ENCODE measurements around the gene AQP6. TPM values are rescaled to one million over a fixed set of nuclear protein-coding genes. Genes with fewer than 3 reads are reported as not detected.
"Not testable (repeated sequence)": the region's sequence is repeated elsewhere in the genome, so short reads cannot be mapped to it uniquely, and the experiment has no call there.

The AQP6 gene
- total RNA-seq, 1 donor from 2014 or later, result not detected

DNA sequence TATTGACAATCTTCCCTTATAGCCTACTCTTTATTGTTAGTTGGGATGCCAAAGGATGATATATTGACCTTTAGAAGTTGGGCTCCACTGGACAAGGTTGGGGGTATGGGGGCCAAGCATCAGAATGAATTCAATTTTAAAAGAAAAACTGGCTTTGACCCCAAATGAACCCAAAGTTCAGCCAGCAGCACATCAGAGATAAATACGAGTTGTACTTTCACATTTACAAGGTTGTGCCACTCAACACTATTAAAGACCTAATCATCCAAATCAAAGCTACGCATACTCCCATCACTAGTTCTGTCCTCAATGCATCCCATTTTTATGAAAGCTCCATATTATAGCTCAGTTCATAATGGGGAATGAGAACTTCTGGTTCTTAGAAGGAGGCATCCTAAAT lies 16.7 kb downstream of the AQP6 start:
- DNase-seq (ENCODE audit: low spot score), result not testable (repeated sequence)

DNA sequence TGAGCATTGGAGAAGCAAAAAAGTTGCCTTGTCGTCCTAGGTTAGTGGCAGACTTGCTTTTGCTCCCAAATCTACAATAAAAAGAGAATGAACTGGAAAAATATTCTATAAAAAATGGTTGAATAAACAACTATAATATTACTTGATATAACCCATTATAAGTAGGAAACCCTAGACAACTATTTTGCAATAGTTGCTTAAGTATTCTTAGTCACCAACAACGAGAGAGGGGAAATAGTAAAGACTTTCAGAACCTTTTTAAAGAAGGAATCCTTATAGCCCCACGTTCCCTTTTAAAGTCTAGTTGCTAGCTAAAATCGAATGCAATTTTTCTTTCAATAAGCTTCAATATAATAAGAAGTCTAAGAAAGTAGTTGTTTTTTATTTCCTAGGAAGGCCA lies 17.5 kb downstream of the AQP6 start:
- no peak for DNase-seq (ENCODE audit: low spot score)

DNA sequence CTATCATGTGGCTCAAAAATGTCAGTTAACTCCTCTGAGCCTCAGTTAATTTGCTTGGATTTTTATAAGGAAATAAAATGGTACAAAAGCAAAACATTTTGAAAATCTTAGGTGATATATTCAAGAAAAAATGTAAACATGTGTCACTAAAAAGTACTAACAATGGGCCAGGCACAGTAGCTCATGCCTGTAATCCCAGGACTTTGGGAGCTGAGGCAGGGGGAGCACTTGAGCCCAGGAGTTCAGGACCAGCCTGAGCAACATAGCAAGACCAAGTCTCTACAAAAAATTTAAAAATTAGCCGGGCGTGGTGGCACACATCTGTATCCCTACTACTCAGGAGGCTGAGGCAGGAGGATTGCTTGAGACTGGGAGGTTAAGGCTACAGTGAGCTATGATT lies 25.7 kb downstream of the AQP6 start:
- DNase-seq (ENCODE audit: low spot score), result no peak

DNA sequence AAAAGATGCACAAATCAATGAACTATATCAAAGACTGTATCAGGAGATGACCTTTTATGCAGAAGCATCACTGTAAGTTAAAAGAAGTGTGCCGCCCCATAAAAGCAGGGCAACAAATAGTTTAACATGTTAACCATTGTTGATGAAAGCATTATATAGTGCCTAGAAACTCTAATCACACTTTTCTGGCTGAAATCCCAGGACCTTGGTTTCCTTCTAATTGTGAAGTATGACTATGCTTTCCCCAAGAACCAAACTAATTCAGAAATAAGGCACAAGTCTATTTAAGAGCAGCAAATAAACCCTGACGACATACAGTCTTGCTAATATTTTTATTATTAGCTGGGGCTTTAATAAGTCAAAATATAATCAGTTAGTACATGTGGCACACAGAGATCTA lies 30.8 kb downstream of the AQP6 start:
- DNase-seq (ENCODE audit: low spot score), result no peak

DNA sequence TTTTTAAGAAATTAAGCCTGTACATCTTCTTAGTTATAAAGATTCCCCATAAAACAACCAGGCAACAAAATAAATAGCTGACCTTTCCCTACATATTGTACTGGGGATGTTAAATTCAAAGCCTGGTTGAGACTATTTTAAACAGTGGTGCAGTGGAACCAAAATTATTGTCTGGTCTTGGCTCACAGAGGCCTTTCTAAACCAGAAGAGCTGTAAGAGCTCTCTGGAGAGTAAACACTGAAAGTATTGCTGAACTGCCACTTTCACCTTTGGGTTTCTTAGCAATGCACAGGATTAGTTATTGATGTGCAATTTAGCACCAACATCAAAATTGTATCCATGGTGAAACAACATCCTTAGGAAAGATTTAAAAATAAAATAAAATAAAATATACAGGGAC lies 31.9 kb downstream of the AQP6 start:
- DNase-seq (ENCODE audit: low spot score), result no peak

DNA sequence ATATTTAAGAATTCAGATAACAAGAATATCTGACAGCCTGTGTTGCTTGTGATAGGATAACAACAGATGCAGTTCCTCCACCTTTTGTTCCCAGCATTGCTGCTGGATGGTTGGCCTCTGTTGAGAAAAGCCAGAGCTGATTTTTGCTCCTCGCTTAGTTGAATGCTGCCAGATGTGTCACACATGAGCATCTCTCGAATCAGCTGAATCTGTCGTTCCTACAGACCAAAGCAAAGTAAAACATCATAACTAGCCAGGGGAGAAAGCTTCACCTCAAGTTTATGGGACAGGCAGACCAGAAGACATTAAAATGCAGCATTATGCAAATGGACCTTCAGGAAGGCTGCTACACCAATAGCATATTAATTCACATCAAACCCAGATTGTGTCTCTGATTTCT lies 32.4 kb downstream of the AQP6 start:
- DNase-seq (ENCODE audit: low spot score), result no peak

DNA sequence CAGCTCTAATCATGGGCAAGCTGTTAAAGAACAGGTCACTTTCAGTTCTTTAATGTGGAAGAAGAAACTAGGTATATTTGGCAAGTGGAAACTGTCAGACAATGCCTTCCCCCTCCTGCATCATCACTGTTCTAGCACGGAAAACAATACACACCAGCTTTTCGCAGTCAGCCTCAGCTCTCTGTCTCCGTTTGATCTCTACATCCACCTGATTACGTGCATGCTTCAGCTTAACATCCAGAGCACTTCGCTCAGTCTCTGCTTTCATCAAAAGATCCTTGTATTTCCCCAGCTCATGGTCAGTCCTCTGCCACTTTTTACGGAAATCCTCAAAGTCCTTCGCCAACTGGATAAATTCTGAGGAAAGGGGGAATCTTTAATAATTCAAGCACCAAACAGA lies 33.5 kb downstream of the AQP6 start:
- DNase-seq (ENCODE audit: low spot score), result no peak

DNA sequence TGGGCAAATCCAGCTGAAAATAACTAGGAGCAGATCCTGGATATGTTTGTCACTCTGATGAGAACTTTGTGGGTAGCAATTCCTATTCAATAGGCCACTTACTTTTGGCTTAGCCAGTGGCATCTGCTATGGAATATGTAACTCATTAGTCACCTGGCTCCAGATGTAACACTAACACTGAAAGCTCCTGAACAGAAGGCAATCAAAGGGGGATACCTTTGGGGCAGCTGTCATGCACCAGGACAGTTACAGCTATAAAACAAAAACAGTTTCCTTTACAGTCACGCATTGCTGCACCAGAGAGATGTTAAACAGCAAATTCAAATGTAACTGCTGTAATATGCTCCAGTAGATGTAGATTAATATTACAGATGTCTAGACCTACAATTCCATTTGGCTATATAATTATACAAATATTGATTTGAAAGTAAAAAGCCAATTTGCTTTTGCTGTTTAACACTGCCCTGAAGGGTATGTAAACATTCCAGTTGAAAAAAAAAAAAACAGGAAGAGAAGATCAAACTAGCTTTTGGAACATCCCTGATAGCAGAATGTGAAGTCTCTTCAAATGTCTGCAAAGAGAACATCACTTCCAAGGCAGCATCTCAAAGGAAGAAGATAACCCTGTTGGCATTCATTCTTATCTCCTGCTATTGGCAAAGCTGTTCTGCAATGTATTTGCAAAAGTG lies 34.2 kb downstream of the AQP6 start:
- DNase-seq (ENCODE audit: low spot score), result no peak

DNA sequence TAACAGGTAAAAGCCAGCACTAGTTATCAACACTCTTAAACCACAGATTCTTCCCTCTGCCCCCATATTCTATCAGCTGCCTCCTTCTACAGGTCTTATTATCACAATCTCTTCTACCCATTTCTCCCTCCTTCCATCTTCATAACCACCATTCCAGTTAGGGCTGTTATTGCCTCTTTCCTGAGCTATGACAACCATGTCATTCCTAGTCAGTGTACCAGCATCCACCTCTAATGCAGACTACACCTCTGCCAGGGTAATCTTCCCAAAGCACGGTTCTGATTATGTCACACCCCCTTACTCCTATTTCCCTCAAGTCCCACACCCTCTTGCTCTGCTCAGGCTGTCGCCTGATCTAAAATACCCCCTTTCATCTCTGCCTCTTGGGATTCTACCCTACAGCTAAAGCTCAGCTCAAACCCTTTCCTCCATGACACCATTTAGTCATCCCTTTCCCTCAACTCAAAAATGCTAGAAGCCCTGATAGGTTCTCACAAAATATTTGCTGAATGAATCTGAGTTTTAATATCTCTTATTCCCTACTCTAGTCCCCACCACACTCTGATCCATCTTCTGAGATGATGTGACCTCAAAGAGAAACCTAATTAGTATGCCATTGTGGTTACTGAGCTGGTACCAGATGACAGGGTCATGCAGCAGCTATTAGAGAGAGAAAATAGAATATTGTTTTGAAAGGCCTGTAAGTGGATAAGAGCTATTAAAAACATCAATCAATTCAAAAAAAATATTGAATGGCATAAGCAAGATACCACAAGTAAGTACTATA lies 40.8 kb downstream of the AQP6 start:
- no peak for DNase-seq (ENCODE audit: low spot score)

DNA sequence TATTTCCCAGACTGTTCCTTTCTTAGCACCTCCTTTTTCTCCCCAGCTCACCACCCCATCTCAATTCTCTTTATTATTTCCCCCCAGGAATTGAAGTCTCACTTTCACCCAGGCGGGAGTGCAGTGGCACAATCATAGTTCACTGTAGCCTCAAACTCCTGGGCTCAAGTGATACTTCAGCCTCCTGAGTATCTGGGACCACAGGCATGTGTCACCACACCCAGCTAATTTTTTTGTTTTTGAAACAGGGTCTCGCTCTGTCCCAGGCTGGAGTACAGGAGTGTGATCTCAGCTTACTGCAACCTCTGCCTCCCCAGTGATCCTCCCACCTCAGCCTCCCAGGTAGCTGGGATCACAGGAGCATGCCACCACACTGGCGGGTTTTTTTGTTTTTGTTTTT lies 41.6 kb downstream of the AQP6 start:
- no peak for DNase-seq (ENCODE audit: low spot score)

DNA sequence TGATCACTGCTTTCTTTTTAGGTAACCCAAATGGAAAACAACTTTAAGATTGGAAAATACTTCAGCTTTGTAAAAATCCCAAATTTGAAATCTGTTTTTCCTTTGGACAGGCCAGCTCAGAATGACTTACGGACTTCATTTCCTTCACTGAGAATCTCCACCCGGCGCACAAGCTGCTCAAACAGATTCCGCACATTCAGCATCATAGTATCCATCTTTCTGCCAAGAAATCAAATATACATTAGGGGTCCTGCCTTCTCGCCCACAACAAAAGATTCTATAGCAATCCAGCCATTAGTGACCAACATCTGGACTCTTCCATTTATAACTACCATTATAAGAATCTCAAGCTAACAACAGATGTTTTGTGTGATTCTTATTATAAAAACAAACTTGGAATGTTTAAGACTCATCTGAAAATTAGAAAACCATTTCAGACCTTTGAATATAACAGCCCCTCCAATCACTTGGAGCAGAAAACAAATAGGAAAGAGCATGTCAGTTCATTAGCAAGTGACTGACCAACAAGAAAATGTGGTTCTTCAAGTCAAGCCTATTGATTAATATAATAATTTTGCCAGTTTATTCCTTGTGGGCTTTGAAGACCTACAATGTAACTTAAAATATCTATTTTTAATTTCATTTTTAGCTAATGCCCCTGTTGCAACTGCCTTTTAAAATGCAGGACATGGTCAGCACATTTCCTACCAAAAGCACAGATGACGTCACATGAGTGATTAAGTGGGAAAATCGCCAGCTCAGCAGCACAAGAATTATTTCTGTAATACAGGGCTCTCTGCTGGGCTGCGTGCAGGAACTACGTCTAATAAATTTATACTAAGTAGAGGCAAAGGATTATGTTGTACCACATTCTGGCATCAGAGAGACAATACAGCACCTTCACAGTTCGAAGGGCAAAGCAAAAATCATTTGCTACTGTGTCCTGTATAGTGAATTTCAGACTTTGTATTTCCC lies 44.0 kb downstream of the AQP6 start:
- peak; percentile 65 for DNase-seq (ENCODE audit: low spot score)

DNA sequence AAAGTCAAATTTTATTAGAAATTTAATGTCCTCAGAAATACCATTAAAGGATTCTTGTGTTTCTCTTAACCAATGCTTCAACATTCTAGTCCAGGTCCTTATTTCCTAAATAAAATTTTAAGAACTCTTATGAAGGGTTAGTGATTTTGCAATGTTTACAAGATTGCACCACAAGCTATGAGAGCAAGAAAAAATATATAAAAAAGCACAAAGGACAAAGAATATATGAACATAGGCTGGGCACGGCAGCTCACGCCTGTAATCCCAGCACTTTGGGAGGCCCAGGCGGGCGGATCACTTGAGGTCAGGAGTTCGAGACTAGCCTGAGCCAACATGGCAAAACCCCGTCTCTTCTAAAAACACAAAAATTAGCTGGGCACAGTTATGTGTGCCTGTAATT lies 44.9 kb downstream of the AQP6 start:
- DNase-seq (ENCODE audit: low spot score), result no peak

DNA sequence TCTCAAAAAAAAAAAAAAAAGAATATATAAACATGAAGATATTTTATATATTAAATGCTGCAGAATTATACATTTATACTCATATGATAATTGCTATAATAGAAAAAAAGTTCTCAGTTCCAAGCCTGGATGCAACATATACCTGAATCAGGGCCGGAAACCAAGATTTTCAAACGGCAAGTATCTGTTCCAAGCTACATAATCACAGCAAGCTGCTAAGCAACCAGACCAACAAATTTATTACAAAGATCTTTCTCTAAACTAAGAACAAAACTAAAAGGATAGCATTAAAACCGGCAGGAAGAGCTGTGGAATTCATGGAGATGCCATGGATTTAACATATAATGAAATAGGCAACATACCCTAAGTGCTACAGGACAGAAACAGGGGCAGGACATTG lies 45.4 kb downstream of the AQP6 start:
- no peak for DNase-seq (ENCODE audit: low spot score)

DNA sequence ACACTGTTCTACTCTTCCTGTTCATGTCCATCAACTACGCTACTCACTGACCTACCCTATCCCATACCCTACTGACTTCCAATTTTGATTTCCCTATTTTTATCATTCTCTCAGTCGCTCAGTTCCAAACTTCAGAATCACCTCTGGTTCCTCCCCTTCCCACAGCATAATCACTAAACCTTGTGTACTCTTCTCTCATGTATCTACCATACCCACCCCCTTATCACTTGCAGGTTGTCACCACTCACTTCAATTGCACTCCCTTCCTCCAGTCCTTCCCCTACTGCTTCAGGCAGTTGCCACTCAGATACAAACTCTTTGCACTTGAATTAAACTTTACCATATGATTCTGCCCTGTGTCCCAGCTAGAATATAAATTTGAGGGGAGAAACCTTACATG lies 46.2 kb downstream of the AQP6 start:
- DNase-seq (ENCODE audit: low spot score), result no peak

DNA sequence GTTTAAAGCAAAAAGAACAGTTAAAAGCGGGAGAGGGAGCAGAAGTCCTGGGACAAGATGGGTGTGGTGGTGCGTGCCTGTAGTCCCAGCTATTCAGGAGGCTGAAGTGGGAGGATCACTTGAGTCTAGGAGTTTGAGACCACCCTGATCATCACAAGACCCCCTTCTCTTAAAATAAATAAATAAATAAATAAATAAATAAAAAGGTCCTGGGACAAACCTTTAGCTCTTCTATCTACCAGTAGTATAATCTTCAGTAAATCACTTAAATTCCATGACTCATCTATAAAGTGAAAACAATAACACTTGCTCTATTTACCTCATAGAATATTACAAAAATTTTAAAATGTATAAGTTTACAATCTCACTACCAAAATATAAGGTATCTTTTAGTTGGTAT lies 46.8 kb downstream of the AQP6 start:
- no peak for DNase-seq (ENCODE audit: low spot score)

DNA sequence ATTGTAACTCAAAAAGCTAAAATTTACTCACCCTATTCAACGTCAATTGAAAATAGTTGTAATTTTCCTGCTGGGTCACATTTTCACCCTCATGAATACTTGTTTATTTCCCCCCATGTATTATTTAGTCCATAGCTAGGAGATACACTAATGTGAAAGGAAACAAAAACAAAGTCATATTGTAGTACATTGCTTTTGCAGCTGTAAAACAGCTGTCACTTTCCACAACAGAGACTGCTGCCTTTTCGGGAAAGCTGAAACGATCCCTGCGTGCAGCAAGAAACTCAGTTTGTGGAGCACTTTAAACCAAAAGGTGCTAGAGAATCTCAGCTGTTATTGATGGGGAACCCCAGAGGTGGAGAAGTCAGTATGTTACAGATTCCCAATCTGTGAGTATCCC lies 48.3 kb downstream of the AQP6 start:
- no peak for DNase-seq (ENCODE audit: low spot score)

DNA sequence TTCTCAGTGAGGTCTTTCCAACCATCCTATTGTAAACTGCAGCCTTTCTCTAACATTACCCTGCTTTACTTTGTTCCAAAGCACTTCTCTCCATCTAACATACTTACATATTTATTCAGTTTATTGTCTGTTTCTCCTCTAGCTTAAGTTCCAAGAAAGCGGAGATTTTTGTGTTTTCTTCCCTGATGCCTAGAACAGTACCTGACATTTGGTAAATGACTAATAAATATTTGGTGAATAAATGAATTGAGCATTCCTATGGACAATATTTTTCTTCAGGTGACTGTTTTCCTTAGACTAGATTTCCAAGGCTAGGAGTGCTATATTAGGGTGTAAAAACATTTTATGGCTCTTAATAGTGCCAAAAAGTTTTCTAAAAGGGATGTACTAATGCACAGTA lies 50.2 kb downstream of the AQP6 start:
- DNase-seq (ENCODE audit: low spot score), result no peak

DNA sequence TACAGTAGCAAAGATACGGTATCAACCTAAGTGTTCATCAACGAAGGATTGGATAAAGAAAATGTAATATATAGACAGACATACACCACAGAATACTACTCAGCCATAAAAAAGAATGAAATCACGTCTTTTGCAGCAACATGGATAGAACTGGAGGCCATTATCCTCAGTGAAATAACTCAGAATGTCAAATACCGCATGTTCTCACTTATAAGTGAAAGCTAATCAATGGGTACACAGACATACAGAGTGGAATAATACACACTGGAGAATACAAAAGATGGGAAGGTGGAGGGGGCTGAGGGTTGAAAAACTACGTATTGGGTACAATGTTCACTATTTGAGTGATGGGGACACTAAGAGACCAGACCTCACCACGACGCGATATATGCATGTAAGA lies 51.5 kb downstream of the AQP6 start:
- DNase-seq (ENCODE audit: low spot score), result no peak

DNA sequence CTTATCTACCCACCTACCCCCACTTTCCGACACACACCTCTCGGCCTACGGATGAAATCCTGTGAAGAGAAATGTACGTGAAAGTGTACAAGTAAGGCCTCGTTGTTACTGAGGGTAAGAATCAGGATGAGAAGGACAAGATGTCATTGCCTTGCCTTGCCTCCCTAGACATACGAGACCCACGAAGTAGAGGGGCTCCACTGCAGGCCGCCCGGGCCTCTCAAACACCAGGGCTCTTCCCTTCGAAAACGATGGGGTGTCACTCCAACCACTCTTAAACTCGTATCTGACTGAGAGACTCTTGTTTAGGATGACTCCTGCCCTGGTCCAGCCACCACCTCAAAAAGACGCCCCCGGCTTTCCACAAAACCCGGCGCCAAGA lies 52.0 kb downstream of the AQP6 start:
- no peak for DNase-seq (ENCODE audit: low spot score)

DNA sequence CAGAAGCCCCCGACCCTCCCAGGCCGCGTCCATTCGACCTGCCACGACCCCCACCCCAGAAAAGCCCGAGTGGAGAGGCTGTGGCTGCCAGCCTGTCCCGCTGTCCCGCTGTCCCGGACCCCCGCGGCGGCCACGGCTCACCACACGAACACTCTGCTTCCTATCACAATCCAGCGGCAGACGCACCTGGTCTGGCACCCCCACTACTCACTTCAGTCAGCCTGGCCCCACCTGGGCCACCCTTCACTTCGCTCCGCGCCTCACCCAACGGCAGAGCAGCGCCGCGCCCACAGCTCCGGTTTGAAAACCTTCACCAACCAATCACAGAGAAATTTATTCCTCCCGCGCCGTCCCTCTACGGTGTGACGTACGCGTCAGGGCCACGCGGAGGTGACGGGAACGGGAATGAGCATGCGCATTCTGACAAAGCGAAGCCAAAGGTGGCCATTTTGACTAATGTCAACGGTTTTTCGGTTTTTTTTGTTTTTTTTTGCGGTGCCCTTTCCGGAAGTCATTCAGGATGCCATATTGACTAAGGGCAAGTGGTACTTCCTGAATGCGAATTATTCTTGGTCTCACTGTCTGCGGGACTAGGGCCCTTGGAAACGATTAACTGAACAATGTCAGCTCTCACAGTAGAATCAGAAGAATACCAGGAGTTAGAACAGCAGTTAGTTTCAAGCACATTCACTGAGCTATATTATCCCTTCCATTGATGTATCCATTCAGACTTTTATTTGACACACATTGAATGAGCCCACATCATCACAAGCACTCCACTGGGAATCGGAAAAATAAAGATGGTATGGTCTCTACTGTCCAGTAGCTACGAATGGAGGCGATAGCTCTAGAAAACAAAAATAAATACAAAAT lies 52.7 kb downstream of the AQP6 start, which contains the start of gene RACGAP1:
Gene RACGAP1 (minus strand): TSS at position 308 of the 873 bp plus-strand sequence. CDS start 8,779 bp downstream, outside the sequence.
- DNase-seq (ENCODE audit: low spot score), result peak; percentile 97

DNA sequence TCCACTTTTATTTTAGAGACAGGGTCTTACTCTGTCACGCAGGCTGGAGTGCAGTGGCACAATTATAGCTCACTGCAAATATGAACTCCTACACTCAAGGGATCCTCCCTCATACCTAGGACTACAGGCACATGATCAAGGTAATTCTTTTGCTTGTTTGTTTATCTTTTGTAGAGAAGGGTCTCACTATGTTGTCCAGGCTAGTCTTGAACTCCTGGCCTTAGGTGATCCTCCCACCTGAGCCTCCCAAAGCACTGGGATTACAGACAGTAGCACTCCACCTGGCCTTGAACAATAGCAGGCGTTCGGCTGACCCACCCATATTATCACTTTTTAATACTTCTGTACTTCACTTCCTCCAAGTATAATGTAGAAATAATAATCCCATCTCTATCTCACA lies 53.9 kb downstream of the AQP6 start:
- no peak for DNase-seq (ENCODE audit: low spot score)

Measured in ureter (tissue), 1 donor.